Stimulated activated CD8-positive, alpha-beta memory T cell treated with anti-CD3 and anti-CD28 coated beads, Interleukin-15, amount 100 ng/mL, for 4 hours (primary cell): ENCODE results near the gene EPHA10.

ENCODE experiments used
- DNase-seq, 2 donors: peaks; one replicate each; pipeline ENCODE4 v3.0.0-alpha.2; 2020; ENCODE audit warnings: low read depth in 2 of 2

Gene EPHA10

DNA sequence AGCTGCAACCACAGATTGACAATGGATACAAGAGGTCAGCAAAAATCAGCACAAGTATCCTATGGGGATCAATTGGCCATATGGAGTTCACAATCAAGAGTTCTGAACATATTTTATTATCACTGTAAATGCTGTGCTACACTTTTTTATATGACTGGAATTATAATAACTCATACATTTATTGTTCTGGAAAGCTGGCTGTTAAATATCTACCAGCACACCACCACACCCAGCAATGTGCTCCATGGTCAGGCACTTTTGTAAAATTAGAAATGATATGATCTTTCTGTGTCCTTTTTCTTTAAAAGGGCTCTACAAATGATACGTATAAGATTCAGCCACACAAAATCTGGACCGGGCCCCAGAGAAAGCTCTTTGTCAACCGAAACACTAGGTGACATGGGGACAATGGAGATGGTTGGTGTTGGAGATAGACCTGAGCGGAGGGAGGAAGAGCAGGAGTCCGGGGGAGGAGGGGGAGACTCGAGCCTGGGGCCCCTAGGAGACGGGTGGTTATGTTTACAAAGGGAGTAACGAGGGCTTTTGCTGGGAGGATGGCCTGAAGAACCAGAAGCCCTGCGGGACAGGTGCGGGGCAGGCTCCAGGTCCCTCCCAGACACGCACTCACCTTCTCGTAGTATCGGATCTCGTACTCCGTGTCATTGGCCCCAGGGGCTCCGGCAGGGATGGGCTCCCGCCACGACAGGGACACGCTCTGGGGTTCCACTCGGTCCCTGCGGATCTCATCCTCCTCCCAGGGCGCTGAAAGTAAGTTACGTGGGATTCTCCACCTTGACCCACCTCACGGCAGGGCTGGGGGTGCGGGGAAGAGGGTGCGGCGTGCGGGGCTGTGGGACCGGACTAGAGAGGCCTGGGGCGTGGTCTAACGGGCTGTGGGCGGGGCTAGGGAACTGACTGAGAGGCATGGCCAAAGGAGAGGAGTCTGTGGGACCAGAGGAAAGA is 30.0 kb downstream of the EPHA10 start:
- DNase-seq, result no peak

DNA sequence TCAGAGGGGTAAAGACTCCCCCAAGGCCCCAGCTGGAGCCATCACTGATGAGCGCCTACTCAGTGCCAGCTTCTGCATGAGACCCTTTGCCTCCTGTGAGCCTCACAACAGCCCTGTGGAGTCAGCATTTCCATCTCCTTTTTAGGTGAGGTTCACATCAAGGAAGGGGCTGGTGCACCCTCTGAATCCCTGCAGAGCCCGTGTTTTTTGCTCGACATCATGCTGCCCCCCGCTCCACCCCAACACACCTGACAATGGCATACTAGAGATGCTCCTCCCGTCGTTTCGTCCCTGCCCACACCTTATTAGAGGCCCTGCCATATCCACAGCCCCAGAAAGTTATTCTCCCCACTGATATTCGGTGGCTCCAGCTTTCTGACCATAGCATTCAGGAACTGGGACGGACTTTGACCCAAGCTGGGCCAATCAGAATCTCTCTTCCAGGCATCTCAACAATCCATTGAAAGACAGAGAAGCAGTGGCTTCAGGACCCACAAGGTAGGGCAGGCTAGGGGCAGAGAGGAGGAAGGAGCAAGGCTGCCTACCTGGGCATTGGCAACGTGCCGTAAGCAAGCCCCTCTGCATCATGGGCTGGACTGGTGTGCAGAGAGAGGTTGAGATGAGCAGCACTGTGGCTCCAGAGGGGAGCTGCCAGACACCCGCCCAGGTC is 32.7 kb downstream of the EPHA10 start:
- DNase-seq, result no peak

DNA sequence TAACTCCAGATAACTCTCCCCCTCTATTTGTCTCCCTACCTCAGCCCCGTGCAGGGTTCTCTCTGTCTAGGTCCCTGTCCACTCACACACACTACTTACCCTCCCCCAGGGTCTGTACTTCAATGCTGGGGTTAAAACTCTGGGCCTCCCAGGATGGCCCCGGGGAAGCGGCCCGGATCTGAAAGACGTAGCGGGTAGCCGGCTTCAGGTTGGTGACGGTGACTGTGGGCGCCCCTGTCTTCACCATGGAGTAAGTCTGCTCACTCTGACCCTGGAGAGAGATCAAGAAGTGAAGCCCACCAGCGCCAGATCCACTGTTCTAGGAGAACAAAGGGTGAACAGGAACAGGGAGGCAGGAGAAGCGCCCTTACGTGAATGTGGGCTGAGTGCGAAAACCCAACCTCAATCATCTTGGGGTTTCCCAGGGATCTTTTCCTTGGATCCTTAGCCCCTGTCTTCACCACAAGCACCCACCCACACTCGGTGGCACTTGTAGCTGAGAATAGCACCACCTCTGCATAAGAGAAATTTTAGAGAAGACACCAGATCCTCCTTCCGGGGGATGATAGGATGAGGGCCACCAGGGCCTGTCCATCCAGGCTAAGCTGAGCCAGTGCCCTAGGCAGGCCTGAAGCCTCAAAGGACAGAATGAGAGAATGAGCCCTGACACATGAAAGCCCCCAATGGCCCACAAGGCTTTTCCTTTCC is 33.5 kb downstream of the EPHA10 start:
- no peak for DNase-seq

DNA sequence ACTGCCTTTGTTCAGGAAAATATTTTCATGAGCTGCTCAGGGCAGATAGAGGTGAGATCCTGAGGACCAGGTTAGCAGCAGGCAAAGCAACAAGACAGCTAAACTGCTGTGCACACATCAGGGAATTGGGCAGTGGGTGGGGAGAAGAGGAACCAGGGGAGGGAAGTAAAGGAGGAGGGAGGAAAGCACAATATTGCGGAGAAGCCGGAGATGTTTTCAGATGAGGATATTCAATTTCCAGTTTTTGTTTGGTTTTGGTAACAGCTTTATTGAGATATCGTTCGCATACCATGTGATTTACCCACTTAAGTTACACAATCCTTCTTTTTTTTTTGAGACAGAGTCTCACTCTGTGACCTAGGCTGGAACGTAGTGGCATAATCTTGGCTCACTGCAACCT is 34.5 kb downstream of the EPHA10 start:
- DNase-seq, result no peak

DNA sequence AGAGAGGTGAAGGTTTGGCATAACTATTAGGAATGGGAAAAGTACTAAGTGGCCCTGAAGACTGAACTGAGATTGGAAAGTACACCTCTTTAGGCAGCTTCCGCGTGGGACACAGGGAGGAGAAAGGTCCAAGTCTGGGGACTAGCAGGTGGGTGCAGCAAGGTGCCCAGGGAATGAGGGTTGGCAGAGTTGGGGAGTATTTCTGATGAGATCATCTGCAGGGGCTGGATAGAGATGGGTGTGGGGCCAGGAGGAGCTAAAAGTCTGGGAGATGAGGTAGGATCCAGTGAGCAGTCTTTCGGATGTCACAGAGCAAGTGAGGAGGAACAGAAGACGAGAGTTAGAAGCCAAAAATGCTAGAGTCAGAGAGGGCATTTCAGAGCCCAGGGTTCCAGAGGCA is 36.5 kb downstream of the EPHA10 start:
- DNase-seq, result no peak

DNA sequence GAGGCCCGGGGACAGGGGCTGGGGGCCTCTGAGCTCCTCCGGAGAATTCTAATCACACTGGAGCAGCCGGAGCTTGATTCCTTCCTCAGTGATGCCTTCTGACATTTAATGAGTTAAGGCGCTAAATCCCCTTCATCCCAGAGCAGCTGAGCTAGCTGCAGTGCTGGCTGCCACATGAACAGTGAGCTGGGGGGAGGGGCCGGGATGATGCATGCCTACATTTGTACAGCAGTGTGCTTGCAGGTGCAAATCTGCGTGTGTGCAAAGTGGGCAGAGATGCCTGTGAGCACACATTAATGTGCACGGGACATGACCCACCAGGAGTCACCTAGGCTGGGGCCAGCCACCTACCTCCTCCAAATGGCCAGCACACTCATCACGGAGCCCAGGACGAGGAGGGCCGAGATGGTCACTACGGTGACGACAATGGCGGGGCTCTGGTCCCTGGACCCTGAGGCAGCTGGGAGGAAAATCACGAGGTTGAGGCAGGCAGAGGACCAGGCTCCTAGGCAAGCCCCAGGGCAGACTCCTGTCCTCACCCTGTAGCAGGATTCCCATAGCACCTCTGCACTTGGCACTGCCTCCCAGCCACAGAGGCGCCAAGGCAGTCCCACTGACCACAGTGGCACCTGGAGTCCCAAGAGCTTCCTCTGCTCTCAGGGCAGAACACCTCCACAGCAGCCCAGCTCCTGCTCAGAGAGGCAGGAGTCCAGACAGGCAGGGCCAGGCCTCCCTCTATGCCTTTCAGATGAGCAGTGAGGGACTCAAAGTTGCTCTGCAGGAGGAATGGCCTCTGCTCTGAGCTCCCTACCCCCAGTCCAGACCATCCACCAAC is 38.0 kb downstream of the EPHA10 start:
- no peak for DNase-seq

DNA sequence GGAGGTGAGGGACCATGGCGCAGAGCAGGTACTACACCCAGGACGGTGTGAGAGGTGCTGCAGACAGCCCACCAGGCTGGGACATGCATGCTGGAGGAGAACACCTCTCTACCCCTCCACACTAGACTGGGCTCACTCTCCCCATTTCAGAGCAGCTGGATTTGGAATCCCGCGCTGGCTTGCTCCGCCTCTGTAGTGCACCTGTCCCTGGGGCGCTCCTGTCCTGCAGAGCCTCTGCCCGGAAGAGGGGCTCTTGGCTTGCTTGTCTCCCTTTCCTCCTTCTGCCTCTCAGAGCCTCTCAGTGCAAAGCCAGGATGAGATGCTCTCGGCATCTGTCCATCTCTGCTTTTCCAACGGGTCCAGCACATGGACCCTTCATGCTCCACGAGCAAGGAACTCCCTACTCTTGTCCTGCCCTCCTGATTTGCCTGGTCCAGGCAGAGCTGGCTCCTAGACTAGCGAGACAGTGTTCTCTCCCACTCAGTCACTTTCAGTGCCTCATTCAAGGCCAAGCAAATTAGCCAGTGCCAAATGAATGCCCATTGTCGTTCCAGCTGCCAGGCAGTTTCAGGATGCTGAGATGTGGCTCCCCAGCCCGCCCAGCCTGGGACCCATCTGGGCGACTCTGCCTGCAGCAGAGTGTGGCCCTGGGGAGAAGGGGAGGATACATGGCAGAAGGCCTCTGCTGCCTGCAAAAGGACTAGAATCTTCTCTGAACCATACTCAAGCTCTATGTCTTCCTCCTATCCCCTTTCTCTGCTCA is 38.9 kb downstream of the EPHA10 start:
- DNase-seq, result no peak

DNA sequence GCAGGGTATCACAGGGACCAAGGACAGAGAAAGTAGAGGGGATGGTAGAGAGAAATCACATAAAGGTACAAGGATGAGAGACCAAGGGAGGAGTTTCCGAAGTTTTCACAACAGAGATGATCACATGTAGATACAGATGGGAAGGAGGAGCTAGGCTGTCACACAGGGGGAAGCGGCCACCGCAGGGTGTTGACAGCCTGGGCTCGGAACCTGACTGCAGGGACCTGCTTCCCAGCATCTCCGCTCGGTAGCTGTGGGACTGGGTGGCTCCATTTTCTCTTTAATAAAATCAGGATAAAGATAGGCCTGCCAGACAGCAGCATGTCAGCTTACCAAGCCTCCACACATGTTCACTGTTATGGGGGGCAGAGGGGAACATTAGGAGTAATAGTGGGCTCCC is 40.3 kb downstream of the EPHA10 start:
- no peak for DNase-seq

DNA sequence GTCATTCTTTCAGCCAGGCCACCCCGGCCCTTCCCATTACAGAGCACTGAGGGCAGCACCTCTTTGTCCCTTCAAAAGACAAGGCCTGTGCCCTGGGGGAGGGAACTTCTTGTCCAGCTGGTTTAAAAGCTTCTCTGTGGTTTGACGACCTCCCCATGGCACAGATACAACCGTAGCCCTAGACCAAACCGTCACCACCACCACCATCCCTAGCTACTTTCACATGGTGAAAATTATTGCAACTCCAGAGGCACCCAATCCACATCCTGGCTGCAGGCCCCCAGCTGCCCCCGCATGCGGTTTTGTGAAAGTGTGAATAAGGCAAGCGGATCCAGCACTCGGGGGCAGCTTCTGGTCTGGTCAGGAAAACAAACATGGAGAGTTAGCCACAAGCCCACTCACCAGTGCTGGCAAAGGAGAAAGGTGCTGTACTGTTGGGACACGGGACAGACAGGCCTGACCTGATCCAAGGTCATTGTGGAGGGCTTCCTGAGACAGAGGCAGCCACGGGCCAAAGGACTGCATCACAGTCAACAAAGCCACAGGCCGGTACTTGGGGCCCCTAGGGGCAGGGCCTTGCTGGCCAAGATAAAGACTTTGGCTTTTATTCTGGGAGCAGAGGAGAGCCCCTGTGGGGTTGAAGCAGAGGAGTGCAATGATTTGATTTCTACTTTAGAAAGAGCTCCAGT is 41.4 kb downstream of the EPHA10 start:
- no peak for DNase-seq

DNA sequence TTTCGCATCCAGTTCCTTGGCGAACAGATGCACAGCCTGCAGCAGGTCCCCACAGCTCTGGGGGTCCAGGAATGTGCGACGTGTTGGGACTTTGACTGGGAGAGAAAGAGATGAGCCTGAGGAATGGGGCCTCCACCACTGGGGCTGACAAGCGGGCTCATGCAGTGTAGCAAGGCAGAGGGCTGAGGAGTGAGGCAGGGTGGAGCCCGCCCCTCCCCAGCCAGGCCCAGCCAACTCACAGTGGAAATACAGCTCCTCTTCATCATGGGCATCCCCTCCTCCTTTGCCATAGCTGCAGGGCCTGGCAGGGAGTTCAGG is 41.9 kb downstream of the EPHA10 start:
- no peak for DNase-seq

DNA sequence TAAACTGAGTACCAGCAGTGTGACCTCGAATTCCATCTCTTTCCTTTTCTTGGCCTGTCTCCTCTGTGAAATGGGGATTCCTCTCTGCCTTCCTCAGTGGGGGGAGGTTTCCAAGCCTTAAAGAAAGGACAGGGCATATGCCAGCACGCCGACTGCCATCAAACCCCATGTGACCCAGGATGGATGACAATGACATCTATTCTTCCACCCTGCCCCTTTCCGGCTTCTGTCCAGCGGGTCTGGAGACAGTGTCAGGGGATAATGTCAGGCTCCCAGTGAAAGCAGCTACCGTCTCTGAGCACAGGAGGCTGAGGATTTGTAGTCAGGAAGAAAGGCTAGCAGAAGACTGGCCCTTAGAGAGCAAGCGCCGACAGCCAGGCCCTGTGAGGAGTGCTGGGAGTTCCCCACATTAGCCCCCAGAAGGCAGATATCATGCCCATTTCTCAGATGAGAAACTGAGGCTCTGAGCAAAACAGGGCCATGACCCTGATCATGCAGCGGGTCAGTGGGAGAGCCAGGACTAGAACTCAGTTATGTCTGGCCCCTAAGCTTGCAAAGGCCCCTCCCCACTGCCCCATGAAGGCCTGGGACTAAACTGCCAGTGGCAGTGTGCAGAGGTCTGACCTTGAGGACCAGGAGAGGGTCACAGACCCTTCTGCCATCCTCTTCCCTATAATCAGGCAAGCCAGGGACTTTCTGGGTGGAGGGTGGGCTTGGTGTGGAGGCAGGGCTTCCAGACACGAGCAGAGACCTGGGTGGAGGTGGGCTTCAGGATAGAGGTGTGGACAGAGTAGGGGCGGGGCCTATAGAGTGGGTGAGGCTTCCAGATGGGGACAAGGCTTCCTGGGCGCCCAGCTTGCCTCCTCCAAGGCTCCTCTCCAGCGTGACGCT is 42.5 kb downstream of the EPHA10 start:
- DNase-seq, result no peak

DNA sequence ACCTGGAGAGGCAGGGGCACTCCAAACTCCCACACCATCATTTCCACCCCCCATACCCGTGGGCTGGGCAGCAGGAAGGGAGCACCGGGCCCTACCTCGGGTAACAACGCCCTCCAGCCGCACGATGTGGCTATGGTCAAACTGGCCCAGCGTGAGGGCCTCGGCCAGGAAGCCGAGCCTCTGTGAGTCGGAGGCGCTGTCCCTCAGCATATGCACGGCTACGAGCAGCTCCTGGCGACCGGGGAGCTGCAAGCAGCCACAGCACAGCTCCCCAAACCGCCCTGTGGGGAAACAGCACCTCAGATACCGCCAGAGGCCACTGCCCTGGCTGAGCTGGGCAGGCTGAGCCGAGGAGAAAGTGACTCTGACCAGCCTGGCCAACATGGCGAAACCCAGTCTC is 43.4 kb downstream of the EPHA10 start:
- DNase-seq, result no peak

DNA sequence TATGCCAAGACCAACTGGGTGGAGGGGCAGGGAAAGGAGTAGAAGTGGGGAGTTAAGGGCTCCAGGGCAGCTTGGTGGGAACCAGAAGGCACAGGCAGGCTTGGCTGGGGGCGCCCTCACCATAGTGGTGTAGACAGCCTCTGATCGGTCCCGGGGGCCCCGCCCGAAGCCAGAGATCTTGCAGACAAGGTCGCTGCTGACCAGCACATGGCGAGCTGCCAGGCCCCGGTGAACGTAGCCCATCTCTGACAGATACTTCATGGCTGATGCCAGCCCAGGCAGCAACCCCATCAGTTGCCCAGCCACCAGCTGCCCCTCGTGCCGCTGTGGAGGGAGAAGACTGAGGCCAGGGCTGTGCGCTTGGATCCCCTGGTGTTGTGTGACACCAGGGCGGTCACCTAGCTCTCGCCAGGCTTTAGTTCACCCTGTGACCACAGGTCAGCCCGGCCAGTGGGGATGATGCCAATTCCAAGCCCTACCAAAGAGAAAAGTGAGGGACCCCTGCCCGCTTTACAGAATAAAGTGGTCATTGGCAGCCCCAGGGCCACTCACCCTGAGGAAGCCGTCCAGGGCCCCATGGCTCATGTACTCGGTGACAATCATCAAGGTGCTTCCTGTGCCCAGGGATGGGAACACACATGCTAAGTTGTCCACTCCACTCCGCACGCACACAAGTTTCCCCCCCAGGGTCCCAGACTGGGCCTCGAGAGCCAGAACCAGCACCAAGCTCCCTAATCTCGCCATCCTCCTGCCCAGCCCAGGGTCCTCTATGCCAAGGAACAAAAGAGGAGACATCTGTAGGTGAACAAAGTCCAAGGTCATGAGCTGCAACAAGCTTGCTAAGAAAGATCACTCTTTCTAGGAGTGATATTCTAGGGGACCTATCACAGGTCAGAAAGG is 44.4 kb downstream of the EPHA10 start:
- no peak for DNase-seq

DNA sequence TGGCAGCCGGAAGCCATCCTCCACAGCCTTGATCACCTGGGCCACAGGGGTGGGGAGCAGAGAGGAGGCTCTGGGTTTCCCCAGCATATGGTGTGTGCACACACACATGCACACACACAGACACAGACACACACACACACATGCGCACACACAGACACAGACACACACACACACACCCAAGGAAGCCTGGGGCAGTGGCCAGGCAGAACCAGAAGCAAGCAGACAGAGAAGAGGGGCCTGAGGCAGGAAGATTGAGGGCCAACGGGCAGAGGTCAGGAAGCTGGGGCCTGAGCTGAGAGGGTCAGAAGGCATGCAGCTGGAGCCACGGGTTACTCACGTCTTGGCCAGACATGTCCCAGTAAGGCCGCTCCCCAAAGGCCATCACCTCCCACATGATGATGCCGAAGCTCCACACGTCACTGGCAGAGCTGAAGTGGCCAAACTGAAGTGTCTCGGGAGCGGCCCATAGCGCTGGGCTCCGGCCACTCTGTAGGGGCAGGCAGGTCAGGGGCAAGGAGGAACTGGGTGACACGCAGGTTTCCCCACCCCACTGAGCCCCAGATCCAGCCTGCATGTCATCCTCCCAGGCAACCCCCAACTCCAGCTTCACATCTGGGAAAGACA is 45.2 kb downstream of the EPHA10 start:
- no peak for DNase-seq

DNA sequence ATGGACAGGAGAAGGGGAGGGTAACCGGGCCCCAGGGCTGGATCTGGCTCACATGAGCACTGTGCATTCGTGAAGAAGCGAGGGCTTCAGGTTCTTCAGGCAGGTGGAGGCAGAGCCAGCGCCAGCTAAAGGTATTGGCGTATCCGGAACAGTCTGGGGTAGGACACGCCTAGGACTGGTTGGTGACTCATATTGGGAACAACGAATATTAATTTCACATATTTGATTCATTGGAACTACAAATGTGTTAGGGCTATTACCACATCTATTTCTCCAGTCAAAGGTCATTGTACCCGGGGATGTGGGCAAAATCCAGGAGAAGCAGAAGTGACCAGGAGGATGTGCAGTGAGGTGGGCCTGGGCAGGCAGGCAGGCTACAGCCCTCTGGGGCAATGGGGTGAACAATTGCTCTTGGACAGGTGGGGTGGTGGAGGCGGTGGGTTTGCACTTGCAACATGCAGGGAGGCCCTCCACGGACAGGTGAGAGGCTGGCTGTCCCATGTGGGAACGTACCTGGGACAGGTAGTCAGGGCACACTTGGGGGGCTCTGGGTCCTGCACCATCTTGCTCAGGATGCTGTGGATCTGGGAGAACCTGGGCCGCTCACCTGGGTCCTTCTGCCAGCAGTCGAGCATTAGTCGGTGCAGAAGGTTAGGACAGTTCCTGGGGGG is 45.9 kb downstream of the EPHA10 start:
- DNase-seq, result no peak

DNA sequence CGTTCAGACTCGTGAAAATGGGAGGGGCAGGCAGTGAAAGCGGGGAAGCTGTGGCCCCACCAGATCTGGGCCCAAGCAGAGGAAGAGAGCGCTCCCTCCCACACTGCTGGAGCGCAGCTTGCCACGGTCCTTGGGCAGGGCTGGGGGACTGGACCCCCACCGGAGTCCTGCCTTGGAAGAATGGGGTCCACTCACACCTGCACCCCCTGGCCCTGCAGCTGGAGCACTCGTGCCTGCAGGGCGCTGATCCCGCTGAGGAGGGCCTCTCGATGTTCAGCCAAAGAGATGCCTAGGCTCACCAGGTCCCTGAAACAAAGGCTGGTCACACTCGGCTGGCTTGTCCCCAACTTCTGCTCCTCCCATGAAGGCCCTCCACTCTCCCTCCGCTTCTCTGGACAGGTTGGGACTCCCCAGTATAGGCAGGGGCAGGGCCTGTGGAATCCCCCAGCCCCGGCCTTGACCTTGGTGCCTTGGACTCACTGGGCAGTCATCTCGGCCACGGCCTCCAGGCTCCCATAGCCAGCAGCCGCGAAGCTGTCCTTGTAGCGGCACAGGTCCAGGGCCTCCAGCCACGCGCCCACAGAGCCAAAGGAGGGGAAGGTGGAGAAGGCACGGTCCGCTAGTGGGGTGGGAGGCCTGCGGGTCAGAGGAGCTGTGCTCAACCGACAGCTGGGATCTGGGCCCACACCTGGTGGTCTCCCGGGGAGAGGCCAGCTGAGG is 46.6 kb downstream of the EPHA10 start:
- DNase-seq, result no peak

DNA sequence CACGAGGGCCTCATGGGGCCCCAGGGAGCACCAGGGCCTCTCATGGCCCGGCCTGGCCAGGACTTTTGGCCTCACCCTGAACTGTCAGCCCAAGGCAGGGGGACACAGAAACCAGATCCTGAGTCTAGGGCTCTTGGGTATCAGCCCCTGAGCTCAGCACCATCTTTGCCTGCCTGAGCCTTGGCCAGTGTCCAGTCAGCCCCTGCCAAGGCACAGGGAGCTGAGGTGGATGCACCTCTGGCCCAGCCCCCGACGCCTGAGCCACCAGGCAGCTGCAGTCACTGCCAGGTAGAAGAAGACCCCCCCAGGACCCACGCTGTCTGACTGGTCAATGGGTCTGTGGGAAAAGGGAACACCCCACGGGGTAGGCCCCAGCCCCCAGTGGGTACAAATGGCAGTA is 47.3 kb downstream of the EPHA10 start:
- no peak for DNase-seq
